Neural cell (in vitro differentiated cells): ENCODE results near the gene SLC12A3. TPM values are rescaled to one million over a fixed set of nuclear protein-coding genes. Genes with fewer than 3 reads are reported as not detected.

ENCODE experiments used
- H2AFZ ChIP-seq: fragments of 200-600, 300-800 bp; sonication (generic), shearing (Covaris generic); 2 replicates; pipeline ENCODE4 v1.6.0; 2014; ENCODE audit warnings: low read depth, mild to moderate bottlenecking, antibody characterized with exemption, low read length, moderate library complexity
- H3F3A ChIP-seq: fragments of 200-600 bp; shearing (Covaris generic); 2 replicates; pipeline ENCODE4 v1.6.1; 2016; ENCODE audit warnings: mild to moderate bottlenecking, moderate library complexity, mixed read lengths, antibody characterized with exemption, low read length; ENCODE audit not compliant: insufficient read depth, poor library complexity, severe bottlenecking
- H3K27ac ChIP-seq: fragments of 200-600, 300-800 bp; sonication (generic), shearing (Covaris generic); 2 replicates; pipeline ENCODE4 v1.5.1; 2014; ENCODE audit warnings: mild to moderate bottlenecking, low read length, moderate library complexity
- H3K27me3 ChIP-seq: fragments of 300-800, 200-600 bp; sonication (generic), shearing (Covaris generic); 2 replicates; pipeline ENCODE4 v1.6.0; 2014; ENCODE audit warnings: mild to moderate bottlenecking, low read depth, low read length, moderate library complexity; ENCODE audit not compliant: insufficient read depth
- H3K36me3 ChIP-seq: fragments of 300-800, 200-600 bp; sonication (generic), shearing (Covaris generic); 2 replicates; pipeline ENCODE4 v1.5.1; 2014; ENCODE audit warnings: mild to moderate bottlenecking, antibody characterized with exemption, low read length, moderate library complexity; ENCODE audit not compliant: insufficient read depth
- H3K4me2 ChIP-seq: fragments of 300-800, 200-600 bp; sonication (generic), shearing (Covaris generic); 2 replicates; pipeline ENCODE4 v1.6.0; 2014; ENCODE audit warnings: mild to moderate bottlenecking, low read length
- H3K4me3 ChIP-seq: fragments of 300-800, 200-600 bp; sonication (generic), shearing (Covaris generic); 2 replicates; pipeline ENCODE4 v1.5.1; 2014; ENCODE audit warnings: mild to moderate bottlenecking, low read length, moderate library complexity
- H3K79me2 ChIP-seq: fragments of 200-600 bp; shearing (Covaris generic); replicated peaks from 2 replicates; pipeline ENCODE4 v1.6.0; 2014; ENCODE audit warnings: mild to moderate bottlenecking, low read length, moderate library complexity; ENCODE audit not compliant: insufficient read depth
- H3K9ac ChIP-seq: fragments of 300-800, 200-600 bp; sonication (generic), shearing (Covaris generic); 2 replicates; pipeline ENCODE4 v1.6.1; 2016; ENCODE audit warnings: mild to moderate bottlenecking, low read length, mixed read lengths
- H3K9me2 ChIP-seq: fragments of 200-600 bp; shearing (Covaris generic); 2 replicates; pipeline ENCODE4 v1.6.1; 2016; ENCODE audit warnings: mild to moderate bottlenecking, low read length, mixed read lengths; ENCODE audit not compliant: insufficient read depth
- H3K9me3 ChIP-seq: fragments of 200-600, 300-800 bp; sonication (generic), shearing (Covaris generic); 2 replicates; pipeline ENCODE4 v1.6.1; 2016; ENCODE audit warnings: mild to moderate bottlenecking, mixed run types, low read length, moderate library complexity, mixed read lengths
- H4K20me1 ChIP-seq: fragments of 200-600 bp; shearing (Covaris generic); 2 replicates; pipeline ENCODE4 v1.6.1; 2016; ENCODE audit warnings: mild to moderate bottlenecking, mixed run types; ENCODE audit not compliant: insufficient read depth
- CTCF ChIP-seq: fragments of 450-650 bp; IDR thresholded peaks from 2 replicates; pipeline ENCODE4 v1.5.1; 2014; ENCODE audit warnings: antibody characterized with exemption, mild to moderate bottlenecking, moderate library complexity; ENCODE audit not compliant: poor library complexity, severe bottlenecking
- EP300 ChIP-seq: fragments of 450-650 bp; conservative IDR thresholded peaks from 2 replicates; pipeline ENCODE4 v1.6.1; 2014; ENCODE audit warnings: antibody characterized with exemption, mild to moderate bottlenecking, moderate library complexity; ENCODE audit not compliant: poor library complexity, severe bottlenecking
- EZH2 ChIP-seq: fragments of 200-600, 300-800 bp; shearing (Covaris generic), sonication (generic); IDR thresholded peaks from 2 replicates; pipeline ENCODE4 v1.6.1; 2014; ENCODE audit warnings: antibody characterized with exemption, low read length, borderline replicate concordance, mild to moderate bottlenecking; ENCODE audit not compliant: insufficient read depth, poor library complexity, severe bottlenecking
- MXI1 ChIP-seq: fragments of 450-650 bp; conservative IDR thresholded peaks from 2 replicates; pipeline ENCODE4 v1.6.1; 2014; ENCODE audit warnings: antibody characterized with exemption, mild to moderate bottlenecking; ENCODE audit not compliant: poor library complexity, severe bottlenecking
- POLR2AphosphoS5 ChIP-seq: IDR thresholded peaks from 2 replicates; pipeline ENCODE4 v1.6.1; 2012
- RAD21 ChIP-seq: fragments of 450-650 bp; conservative IDR thresholded peaks from 2 replicates; pipeline ENCODE4 v1.6.1; 2014; ENCODE audit warnings: antibody characterized with exemption, mild to moderate bottlenecking, moderate library complexity
- REST ChIP-seq: IDR thresholded peaks from 2 replicates; pipeline ENCODE4 v1.6.1; 2012; ENCODE audit warnings: borderline replicate concordance
- SMC3 ChIP-seq: fragments of 450-650 bp; conservative IDR thresholded peaks from 2 replicates; pipeline ENCODE4 v1.6.1; 2014; ENCODE audit warnings: antibody characterized with exemption, mild to moderate bottlenecking, moderate library complexity; ENCODE audit not compliant: poor library complexity
- TAF1 ChIP-seq: IDR thresholded peaks from 2 replicates; pipeline ENCODE4 v1.6.1; 2012; ENCODE audit warnings: low read depth
- polyA plus RNA-seq: library from polyadenylated mRNA; depleted of rRNA; stranded (reverse); fragments of >200 nt; gene quantifications from 2 replicates; pipeline ENCODE4 v1.2.3, GENCODE V29; 2014

SLC12A3 gene
- polyA plus RNA-seq, 1 donor from 2014 or later = 0.09 TPM

- H3K27ac ChIP-seq = no peak overlapping the region
- H3K9me3 ChIP-seq = no peaks in the 10 kb centered on the region
- no peaks in the 10 kb centered on the region for H3K36me3 ChIP-seq
- no peak overlapping the region for H3K9ac ChIP-seq
- no peaks in the 10 kb centered on the region for H3K9me2 ChIP-seq
- no peaks in the 10 kb centered on the region for H3K79me2 ChIP-seq
- no peaks in the 10 kb centered on the region for H4K20me1 ChIP-seq
- no peaks in the 10 kb centered on the region for H3F3A ChIP-seq
- TF ChIP-seq CTCF = no peak
- TF ChIP-seq REST = no peak
- no peak for TF ChIP-seq SMC3
- TF ChIP-seq POLR2AphosphoS5 = no peak
- no peak for TF ChIP-seq EZH2
- TF ChIP-seq RAD21 = no peak
- no peak for TF ChIP-seq MXI1
- TF ChIP-seq EP300 = no peak
- no peak for TF ChIP-seq TAF1
- H3K4me2 ChIP-seq = no peak overlapping the region
- no peaks in the 10 kb centered on the region for H3K27me3 ChIP-seq
- no peak overlapping the region for H3K4me3 ChIP-seq
- H2AFZ ChIP-seq = no peak overlapping the region
These were observed 9.1 kb upstream of the SLC12A3 start for GRCh38 chr16:56855946-56856345.

GRCh38 chr16:56856876-56857447 is 8.0 kb upstream of the SLC12A3 start:
- H3K79me2 ChIP-seq = no peaks in the 10 kb centered on the region
- H3K36me3 ChIP-seq = no peaks in the 10 kb centered on the region
- no peaks in the 10 kb centered on the region for H3K27me3 ChIP-seq
- no peak overlapping the region for H2AFZ ChIP-seq
- H3K27ac ChIP-seq = no peak overlapping the region
- H3K4me3 ChIP-seq = no peak overlapping the region
- TF ChIP-seq REST = no peak
- H3K9me3 ChIP-seq = no peaks in the 10 kb centered on the region
- H3K9ac ChIP-seq = no peak overlapping the region
- no peaks in the 10 kb centered on the region for H3F3A ChIP-seq
- H3K9me2 ChIP-seq = no peaks in the 10 kb centered on the region
- H4K20me1 ChIP-seq = no peaks in the 10 kb centered on the region
- H3K4me2 ChIP-seq = no peak overlapping the region
